ENCODE results near the gene EEPD1. TPM values are rescaled to one million over a fixed set of nuclear protein-coding genes. Genes with fewer than 3 reads are reported as not detected.

EEPD1 gene
- polyA plus RNA-seq, 1 experiment = 2.5 TPM

GRCh38 chr7:36309301-36309700, 156.2 kb downstream of the EEPD1 start:
- CTCF ChIA-PET = interaction anchor here (1.5 to 2.4 kb wide), 2 partner anchors 9 to 16 kb away, joined by 3 to 12 read pairs; no protein-coding TSS in a partner anchor
- DNase-seq (ENCODE audit: low read depth) = no peak
- Histone ChIP-seq H3K27me3 (ENCODE audit: control insufficient read depth, insufficient read depth, low read length) (peaks cover 4% of the 10 kb centered on the region), H3K4me3 (ENCODE audit: low read depth, low read length) (no peak overlapping the region), H3K36me3 (ENCODE audit: control insufficient read depth, insufficient read depth, low read length) (no peaks in the 10 kb centered on the region)
- no peak for TF ChIP-seq CTCF (IDR thresholded peaks at IDR 0.05; ENCODE audit: insufficient read depth, low read depth, low read length)
- POLR2A ChIA-PET = no interaction called here

DNA sequence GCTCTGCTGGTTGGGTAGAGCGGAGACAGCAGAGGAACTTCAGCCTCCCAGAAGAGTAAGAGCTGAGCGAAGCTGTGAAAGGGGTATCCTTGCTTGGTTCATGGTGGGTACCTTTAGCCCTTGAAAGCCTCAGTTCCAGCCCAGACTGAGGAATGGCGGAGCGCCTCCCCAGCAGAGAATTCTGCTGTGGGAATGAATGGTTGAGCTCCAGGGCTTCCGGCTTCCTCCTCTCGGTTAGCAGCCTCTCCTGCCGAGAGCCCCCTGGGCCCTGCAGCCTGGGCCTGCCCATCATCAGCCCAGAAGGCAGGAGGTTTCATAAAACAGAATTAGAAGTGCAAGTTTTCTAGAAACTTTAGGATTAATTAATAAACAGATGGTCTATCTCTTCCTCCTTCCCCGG, 156.7 kb downstream of the EEPD1 start:
- ChIA-PET POLR2A (no interaction called here), CTCF (interaction anchor here (1.5 to 2.4 kb wide), 2 partner anchors 9 to 16 kb away, joined by 3 to 12 read pairs; no protein-coding TSS in a partner anchor)
- DNase-seq (ENCODE audit: low read depth) = no peak
- Histone ChIP-seq H3K27me3 (ENCODE audit: control insufficient read depth, insufficient read depth, low read length) (peaks cover 5% of the 10 kb centered on the region), H3K4me3 (ENCODE audit: low read depth, low read length) (no peak overlapping the region), H3K36me3 (ENCODE audit: control insufficient read depth, insufficient read depth, low read length) (no peaks in the 10 kb centered on the region)
- TF ChIP-seq CTCF (IDR thresholded peaks at IDR 0.05; ENCODE audit: insufficient read depth, low read depth, low read length) = no peak

DNA sequence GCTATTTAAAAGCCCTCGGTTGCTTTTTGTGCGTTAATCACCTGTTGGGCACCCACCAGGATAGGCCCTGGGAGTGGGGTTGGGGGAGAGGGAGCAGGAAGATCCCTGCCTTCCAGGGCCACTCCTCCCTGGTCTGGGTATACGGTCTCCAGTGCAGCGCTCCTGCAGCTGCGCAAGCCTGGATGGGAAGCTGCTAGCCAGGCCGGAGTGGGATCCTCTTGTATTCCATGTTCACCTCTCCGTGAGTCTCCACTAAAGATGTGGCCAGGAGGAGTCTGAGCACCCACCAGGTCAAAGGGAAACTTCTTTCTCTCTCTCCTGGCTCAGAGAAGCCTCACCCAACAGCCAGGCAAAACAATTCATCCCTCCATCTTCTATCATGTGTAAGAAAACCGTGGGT, 157.8 kb downstream of the EEPD1 start:
- TF ChIP-seq CTCF (IDR thresholded peaks at IDR 0.05; ENCODE audit: insufficient read depth, low read depth, low read length) = no peak
- CTCF ChIA-PET = interaction anchor here (2.4 kb wide), 1 partner anchor 8 kb away, joined by 12 read pairs; no protein-coding TSS in a partner anchor
- no peaks in the 10 kb centered on the region for H3K36me3 ChIP-seq (ENCODE audit: control insufficient read depth, insufficient read depth, low read length)
- H3K4me3 ChIP-seq (ENCODE audit: low read depth, low read length) = no peak overlapping the region
- no peak for DNase-seq (ENCODE audit: low read depth)
- H3K27me3 ChIP-seq (ENCODE audit: control insufficient read depth, insufficient read depth, low read length) = peaks cover 5% of the 10 kb centered on the region
- POLR2A ChIA-PET = no interaction called here

DNA sequence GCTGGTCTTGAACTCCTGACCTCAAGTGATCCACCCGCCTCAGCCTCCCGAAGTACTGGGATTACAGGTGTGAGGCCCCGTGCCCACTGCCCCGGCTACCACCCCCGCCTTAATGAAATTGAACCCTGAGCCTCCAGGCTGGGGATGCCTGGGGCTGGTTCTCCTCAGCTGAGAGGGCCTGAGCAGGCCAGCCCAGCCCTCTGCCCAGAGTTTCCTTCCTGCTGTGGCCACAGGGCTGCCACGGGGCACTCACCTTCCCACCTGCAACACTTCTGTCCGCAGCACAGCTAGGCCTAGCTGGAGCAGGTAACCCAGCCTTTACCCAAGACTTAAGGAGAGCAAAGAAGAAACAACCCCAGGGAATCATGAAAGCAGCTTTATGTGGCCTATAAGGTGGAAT, 158.5 kb downstream of the EEPD1 start:
- no peak overlapping the region for H3K4me3 ChIP-seq (ENCODE audit: low read depth, low read length)
- ChIA-PET CTCF (interaction anchor here (1.3 to 2.4 kb wide), 2 partner anchors 7 to 15 kb away, joined by 3 to 12 read pairs; no protein-coding TSS in a partner anchor), POLR2A (no interaction called here)
- H3K27me3 ChIP-seq (ENCODE audit: control insufficient read depth, insufficient read depth, low read length) = peaks cover 5% of the 10 kb centered on the region
- H3K36me3 ChIP-seq (ENCODE audit: control insufficient read depth, insufficient read depth, low read length) = no peaks in the 10 kb centered on the region
- DNase-seq (ENCODE audit: low read depth) = no peak
- TF ChIP-seq CTCF (IDR thresholded peaks at IDR 0.05; ENCODE audit: insufficient read depth, low read depth, low read length) = no peak

GRCh38 chr7:36312064-36312914, 159.2 kb downstream of the EEPD1 start:
- CTCF ChIA-PET = interaction anchor here (1.3 kb wide), 1 partner anchor 14 kb away, joined by 3 read pairs; no protein-coding TSS in a partner anchor
- TF ChIP-seq CTCF (IDR thresholded peaks at IDR 0.05; ENCODE audit: insufficient read depth, low read depth, low read length) = no peak; the same call in 1 of the 2 replicates
- Histone ChIP-seq H3K27me3 (ENCODE audit: control insufficient read depth, insufficient read depth, low read length) (peaks cover 5% of the 10 kb centered on the region), H3K4me3 (ENCODE audit: low read depth, low read length) (no peak overlapping the region), H3K36me3 (ENCODE audit: control insufficient read depth, insufficient read depth, low read length) (no peaks in the 10 kb centered on the region)
- no peak for DNase-seq (ENCODE audit: low read depth)
- POLR2A ChIA-PET = no interaction called here
